CD4-positive, alpha-beta T cell treated with Interleukin-1 beta for 1 hour (primary cell): ENCODE data around the gene ABAT.
A peak's percentile ranks its signal among the peaks of the same experiment; 100 is the strongest.
"Not testable (repeated sequence)": the region's sequence is repeated elsewhere in the genome, so short reads cannot be mapped to it uniquely, and the experiment has no call there.

Source experiments
- DNase-seq, 2 donors: peaks; one replicate each; pipeline ENCODE4 v3.0.0-alpha.2; 2020 to 2022

Gene ABAT

GRCh38 chr16:8649829-8650554, 24.4 kb upstream of the ABAT start:
- DNase-seq = no peak

DNA sequence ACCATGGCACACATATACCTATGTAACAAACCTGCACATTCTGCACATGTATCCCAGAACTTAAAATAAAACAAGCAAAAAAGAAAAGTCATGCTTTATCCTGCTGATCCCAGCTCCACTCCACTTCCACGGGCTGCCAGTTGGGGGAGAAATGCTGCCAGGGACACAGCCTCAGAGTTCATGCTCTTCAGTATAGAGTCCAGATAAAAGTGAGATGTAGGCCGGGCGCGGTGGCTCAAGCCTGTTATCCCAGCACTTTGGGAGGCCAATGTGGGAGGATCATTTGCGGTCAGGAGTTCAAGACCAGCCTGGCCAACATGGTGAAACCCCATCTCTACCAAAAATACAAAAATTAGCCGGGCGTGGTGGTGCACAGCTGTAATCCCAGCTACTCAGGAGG, 22.5 kb upstream of the ABAT start:
- DNase-seq = not testable (repeated sequence)

GRCh38 chr16:8655184-8655717, 19.2 kb upstream of the ABAT start:
- DNase-seq = peak; percentile 12 to 39

- no peak for DNase-seq
Observed at GRCh38 chr16:8656376-8656775, 18.0 kb upstream of the ABAT start.

- DNase-seq = peak; percentile 14 to 62
Observed at GRCh38 chr16:8660841-8661301, 13.5 kb upstream of the ABAT start.

DNA sequence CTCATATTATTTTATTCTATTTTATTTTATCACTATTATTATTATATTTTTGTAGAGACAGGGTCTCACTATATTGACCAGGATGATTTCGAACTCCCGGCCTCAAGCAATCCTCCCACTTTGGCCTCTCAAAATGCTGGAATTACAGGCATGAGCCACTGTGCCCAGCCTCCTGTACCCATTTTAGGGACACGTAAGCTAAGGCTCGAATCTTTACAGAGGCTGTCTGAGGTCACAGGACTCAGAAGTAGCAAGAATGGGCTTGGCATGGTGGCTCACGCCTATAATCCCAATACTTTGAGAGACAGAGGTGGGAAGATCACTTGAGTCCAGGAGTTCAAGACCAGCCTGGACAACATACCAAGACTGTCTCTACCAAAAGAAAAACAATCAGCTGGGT, 12.7 kb upstream of the ABAT start:
- DNase-seq = no peak

DNA sequence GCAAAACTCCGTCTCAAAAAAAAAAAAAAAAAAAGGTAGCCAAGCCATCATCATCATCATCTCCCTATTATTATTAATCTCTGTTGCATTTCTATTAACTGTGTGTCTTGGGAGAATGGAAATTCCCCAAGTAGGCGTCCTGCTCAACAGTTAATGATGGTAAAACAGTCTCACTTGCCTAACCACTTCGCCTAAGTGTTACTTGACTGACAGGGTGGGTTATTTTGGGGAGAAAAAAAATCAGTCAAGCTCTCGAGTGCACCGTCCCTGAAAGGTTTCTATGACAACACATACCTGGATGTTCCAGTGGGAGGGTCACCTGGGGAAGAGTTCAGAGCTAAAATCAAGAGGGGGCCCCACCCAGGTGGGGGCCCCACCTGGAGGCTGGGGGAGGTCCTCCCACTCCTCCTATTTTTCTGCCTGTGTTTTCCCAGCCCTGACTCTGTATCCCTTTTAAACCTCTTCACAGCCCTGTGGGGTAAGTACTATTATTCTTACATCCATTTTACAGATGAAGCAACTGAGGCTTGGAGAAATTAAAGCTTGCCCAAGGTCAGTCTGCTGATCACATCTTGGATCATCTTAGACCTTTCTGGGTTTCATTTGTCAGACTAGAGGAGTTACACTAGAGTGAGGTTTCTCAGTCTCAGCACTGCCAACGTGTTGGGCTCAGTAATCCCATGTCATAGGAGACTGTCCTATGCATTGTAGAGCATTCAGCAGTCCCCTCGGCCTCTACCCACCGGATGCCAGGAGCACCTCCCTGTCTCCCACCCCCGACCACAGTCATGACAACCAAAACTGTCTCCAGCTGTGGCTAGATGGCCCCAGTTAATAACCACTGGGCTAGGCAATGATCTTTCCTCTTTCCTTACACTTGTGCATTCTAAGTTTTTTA, 11.0 kb upstream of the ABAT start:
- no peak for DNase-seq

GRCh38 chr16:8665529-8665928, 8.9 kb upstream of the ABAT start:
- DNase-seq = no peak

DNA sequence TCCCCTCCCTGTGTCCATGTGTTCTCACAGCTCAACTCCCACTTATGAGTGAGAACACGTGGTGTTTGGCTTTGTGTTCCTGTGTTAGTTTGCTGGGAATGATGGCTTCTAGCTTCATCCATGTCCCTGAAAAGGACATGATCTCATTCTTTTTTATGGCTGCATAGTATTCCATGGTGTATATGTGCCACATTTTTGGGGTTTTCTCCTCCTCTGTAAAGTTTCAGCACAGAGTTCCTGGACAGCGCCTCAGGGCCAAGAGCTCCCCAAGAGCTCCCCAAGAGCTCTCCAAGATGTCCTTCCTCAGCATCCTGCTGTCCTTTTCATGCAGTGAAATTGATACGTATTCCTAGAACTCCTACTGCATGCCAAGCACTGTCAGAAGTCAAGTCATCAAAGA, 6.9 kb upstream of the ABAT start:
- DNase-seq = no peak

DNA sequence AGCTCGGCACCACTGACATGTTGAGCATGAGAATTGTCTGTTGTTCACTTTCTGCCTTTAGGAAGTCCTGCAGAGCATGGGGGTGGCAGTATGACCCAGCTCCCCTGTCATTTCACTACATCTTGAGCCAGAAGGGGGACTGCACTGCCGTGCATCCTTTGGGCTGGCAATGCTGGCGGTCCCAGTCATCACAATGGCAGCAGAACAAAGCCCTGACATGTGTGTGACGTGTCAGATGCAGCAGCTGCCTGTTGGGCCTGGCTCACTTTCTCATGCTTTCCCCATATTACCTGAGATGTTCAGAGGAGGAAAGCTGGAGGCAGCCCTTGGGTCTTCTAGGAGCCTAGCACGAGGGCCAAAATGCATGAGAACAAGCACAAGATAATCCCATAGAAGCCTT, 6.3 kb upstream of the ABAT start:
- no peak for DNase-seq

GRCh38 chr16:8669481-8669880, 4.9 kb upstream of the ABAT start:
- DNase-seq = no peak

DNA sequence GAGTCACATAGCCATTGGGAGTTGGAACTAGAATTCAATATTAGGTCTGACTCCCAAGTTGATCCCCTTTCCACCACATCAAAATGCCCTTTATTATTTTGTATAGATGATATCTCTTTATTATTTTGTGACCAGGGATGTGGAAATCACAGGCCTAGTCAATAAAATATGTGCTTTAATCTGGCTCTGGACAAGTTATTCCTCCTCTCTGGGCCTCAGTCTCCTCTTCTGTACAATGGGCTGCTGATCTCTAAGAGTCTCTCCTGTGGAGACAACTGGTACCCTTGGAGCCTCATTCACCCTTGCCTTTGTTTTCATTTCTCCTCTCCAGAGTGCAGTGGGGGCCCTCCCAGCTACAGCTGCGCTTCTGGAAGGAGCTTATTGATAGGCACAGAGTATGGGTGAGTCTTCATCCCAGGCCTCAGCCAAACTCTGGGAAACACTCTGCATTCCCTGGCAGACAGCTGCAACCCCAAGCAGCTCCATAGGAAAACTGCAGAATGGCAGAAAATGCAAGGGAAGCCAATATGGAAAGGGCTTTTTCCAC, 4.3 kb upstream of the ABAT start:
- DNase-seq = no peak

GRCh38 chr16:8673611-8674412, 605 bp upstream of the ABAT start:
- DNase-seq = no peak

DNA sequence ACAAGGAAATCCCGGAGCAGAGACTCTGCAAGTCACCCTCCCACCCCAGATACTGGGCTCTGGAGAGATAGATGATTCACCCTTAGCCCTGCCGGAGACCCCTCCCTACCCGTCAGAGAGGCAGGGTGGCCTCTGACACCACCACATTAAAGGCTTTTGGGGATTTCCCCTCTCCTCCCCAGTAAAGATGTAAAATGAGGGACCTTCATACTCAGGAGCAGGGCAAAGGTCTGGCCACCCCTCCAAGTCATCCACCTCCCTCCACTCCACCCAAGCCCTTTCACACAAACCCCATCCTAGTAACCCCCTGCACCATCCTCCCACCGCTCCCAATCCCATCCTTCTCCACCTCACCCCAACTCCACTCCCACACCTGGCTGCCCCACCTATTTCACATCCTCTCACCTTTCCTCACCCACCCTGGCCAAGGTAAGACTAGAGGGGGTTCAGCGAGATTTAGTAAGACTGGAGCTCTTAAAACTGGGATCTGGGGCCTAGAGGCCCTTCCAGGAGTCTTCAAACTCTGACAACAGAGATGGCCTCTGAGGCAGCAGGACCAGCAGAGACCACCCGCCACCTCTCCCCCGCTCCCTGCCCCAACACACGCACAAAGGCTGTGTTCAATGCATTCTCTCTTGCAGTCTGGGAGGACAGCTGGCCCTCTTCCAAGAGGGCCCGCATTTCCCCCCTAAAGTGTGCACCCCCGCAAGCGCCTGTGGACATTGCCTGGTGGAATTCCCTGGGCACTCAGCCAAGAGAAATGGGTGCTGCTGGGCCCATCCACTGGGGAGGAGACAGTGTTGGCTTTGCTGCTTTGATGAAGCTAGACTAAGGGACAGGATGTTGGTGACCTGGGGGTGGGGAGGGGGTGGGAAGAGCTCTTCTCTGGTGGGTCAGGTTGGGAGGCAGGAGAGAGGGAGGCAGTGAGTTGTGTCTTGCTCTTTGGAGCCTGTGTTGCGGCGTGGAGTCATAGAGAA, 1.1 kb downstream of the ABAT start:
- peak; percentile 44 to 60 for DNase-seq

GRCh38 chr16:8676160-8676547, 1.7 kb downstream of the ABAT start:
- no peak for DNase-seq

- no peak for DNase-seq
Observed at GRCh38 chr16:8676737-8677375, 2.4 kb downstream of the ABAT start.

DNA sequence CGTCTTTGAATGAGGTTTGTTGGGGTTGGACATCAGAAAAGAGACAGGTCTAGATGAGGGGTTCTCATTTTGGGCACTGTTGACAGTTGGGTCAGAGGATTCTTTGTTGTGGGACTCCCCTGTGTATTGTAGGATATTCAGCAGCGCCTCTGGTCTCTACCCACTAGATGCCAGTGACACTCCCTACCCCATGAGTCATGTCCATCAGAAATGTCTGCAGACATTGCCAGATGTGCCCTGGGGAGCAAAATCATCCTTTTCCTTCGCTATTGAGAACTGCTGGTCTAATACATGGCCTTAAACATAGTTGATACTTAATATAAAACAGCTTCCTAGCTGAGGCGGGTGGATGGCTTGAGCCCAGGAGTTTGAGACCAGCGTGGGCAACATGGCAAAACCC, 3.1 kb downstream of the ABAT start:
- DNase-seq = no peak

- DNase-seq = no peak
Observed at GRCh38 chr16:8678068-8678927, 3.9 kb downstream of the ABAT start.

- DNase-seq = no peak
Observed at GRCh38 chr16:8679151-8679550, 4.7 kb downstream of the ABAT start.
